Measurements from ENCODE around the gene LCN10. TPM values are rescaled to one million over a fixed set of nuclear protein-coding genes. Genes with fewer than 3 reads are reported as not detected.
"Not testable (repeated sequence)": the region's sequence is repeated elsewhere in the genome, so short reads cannot be mapped to it uniquely, and the experiment has no call there.

Gene LCN10
- total and polyA plus RNA-seq, 3 experiments from 2014 or later: 0.22 to 1.2 (median 1.1) TPM

DNA sequence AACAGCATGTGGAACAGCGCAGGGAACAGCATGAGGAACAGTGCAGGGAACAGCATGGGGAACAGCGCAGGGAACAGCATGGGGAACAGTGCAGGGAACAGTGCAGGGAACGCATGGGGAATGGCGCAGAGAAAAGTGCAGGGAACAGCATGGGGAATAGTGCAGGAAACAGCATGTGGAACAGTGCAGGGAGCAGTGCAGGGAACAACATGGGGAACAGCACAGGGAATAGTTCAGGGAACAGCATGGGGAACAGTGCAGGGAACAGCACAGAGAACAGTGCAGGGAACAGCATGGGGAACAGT, 13.3 kb upstream of the LCN10 start:
- DNase-seq: no peak
- Mint-ChIP-seq H3K27me3 (peaks cover 10 to 27% of the 10 kb centered on the region in 2 donors), H3K4me3 (no peak overlapping the region), H3K27ac (no peak overlapping the region), H3K9me3 (peaks cover 14 to 22% (median 18%) of the 10 kb centered on the region in 5 donors), H3K4me1 (no peaks in the 10 kb centered on the region), H3K36me3 (peaks cover 0 to 12% (median 0%) of the 10 kb centered on the region in 3 donors)
- ChIA-PET CTCF (no interaction called here), POLR2A (no interaction called here)
- Histone ChIP-seq H3K27ac (ENCODE audit: low read depth, low read length) (no peak overlapping the region), H3K27me3 (ENCODE audit: insufficient read depth, low read length, poor library complexity, severe bottlenecking) (no peaks in the 10 kb centered on the region), H3K9me3 (ENCODE audit: low read length) (peaks cover 9% of the 10 kb centered on the region), H3K4me1 (ENCODE audit: insufficient read depth, low read length) (no peaks in the 10 kb centered on the region), H3K4me3 (ENCODE audit: low read length) (no peak overlapping the region), H3K36me3 (ENCODE audit: insufficient read depth, low read length) (no peaks in the 10 kb centered on the region)

DNA sequence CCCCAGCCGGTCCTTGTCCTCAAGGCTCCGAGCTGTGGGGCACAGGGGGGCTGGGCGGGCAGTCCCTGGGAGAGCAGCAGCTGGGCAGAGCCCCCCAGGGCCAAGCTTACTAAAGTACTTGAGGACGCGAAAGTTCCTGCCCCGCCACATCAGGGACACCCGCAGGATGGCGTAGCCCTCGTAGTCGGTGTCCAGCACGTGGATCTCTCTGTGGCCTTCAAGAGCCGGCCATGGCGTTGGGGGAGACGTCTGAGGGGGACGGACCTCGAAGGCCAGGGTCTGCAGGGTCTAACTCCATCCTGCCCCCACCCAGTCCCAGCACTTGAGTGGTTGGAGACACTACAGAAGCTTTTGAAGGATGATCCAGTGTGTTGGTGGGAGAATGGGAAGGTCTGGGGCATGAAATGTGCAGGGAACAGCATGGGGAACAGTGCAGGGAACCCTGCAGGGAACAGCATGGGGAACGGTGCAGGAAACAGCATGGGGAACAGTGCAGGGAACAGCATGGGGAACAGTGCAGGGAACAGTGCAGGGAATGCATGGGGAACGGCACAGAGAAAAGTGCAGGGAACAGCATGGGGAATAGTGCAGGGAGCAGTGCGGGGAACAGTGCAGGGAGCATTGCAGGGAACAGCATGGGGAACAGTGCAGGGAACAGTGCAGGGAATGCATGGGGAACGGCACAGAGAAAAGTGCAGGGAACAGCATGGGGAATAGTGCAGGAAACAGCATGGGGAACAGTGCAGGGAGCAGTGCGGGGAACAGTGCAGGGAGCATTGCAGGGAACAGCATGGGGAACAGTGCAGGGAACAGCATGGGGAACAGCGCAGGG, 12.8 kb upstream of the LCN10 start:
- Mint-ChIP-seq H3K9me3 (peaks cover 15 to 22% (median 18%) of the 10 kb centered on the region in 5 donors), H3K27me3 (peaks cover 6 to 22% of the 10 kb centered on the region in 2 donors), H3K36me3 (peaks cover 0 to 12% (median 0%) of the 10 kb centered on the region in 3 donors)
- H3K4me1 Mint-ChIP-seq; H3K9me3 ChIP-seq (ENCODE audit: low read length); H3K4me1 ChIP-seq (ENCODE audit: insufficient read depth, low read length); H3K4me3 ChIP-seq (ENCODE audit: low read length); DNase-seq; H3K4me3 Mint-ChIP-seq; H3K36me3 ChIP-seq (ENCODE audit: insufficient read depth, low read length); H3K27me3 ChIP-seq (ENCODE audit: insufficient read depth, low read length, poor library complexity, severe bottlenecking); CTCF ChIA-PET; POLR2A ChIA-PET; H3K27ac Mint-ChIP-seq; H3K27ac ChIP-seq (ENCODE audit: low read depth, low read length): not testable (repeated sequence)

DNA sequence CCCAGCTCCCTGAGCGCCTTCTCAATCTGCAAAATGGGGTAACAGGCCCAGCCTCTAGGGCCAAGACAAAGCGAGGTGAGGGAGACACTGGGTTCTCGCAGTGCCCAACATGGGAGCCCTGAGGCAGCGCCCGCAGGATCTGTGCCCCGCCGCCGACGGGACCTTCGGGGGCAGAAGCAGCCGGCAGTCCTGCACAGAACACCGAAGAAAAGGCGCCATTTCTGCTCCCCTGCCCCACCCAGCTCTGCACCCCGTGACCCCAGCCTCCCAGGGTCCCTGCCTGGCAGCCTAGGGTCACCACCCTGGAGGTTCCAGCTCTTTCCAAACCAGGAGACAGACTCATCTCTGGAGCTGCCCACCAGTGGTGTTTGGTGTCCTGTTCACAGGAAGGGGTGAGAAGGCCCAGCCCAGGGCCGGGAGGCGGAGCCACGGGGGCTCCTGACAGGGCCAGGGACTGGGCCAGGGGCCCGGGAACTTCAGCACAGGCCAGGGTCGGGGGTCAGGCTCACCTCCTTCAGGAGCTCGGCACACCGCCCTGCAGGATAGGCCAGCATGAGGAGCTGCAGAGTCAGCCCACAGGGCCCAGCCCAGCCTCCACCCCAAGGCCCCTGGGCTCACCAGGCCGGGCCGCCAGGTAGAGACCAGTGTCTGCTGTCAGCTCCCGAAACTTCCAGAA, 12.0 kb upstream of the LCN10 start:
- H3K27me3 Mint-ChIP-seq: peaks cover 6 to 18% of the 10 kb centered on the region in 2 donors
- H3K4me1 ChIP-seq (ENCODE audit: insufficient read depth, low read length): no peaks in the 10 kb centered on the region
- no peak overlapping the region for H3K4me3 ChIP-seq (ENCODE audit: low read length)
- no peak overlapping the region for H3K27ac ChIP-seq (ENCODE audit: low read depth, low read length)
- no peak overlapping the region for H3K4me3 Mint-ChIP-seq
- no peaks in the 10 kb centered on the region for H3K36me3 ChIP-seq (ENCODE audit: insufficient read depth, low read length)
- ChIA-PET POLR2A (no interaction called here), CTCF (no interaction called here)
- peaks cover 15 to 22% (median 19%) of the 10 kb centered on the region in 5 donors for H3K9me3 Mint-ChIP-seq
- peaks cover 0 to 12% (median 0%) of the 10 kb centered on the region in 3 donors for H3K36me3 Mint-ChIP-seq
- H3K27ac Mint-ChIP-seq: no peak overlapping the region
- H3K27me3 ChIP-seq (ENCODE audit: insufficient read depth, low read length, poor library complexity, severe bottlenecking): no peaks in the 10 kb centered on the region
- DNase-seq: no peak
- H3K9me3 ChIP-seq (ENCODE audit: low read length): peaks cover 9% of the 10 kb centered on the region
- H3K4me1 Mint-ChIP-seq: no peaks in the 10 kb centered on the region

DNA sequence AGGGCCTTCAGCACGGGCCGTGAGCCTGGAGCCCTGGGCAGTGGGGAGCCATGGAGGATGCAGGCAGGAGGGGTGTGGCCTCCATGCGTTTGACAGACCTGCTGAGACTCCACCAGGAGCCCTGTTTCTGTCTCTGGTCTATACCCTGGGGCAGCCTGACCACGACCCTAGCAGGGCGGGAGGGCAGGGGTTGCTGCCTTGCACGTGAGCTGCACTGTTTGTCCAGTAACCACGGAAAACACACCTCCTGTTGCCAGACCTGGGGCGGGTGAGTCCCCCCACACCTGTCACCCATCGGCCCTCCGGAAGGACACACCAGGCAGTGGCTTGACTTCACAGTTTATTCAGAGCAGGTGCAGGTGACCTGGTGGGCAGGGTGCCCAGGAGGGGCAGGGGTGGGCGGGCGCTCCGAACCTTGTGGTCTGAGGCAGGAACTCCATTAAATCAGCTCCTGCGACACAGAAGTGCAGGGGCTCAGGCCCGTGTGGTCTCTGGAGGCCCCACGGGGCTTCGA, 11.4 kb upstream of the LCN10 start:
- Histone ChIP-seq H3K9me3 (ENCODE audit: low read length) (peaks cover 9% of the 10 kb centered on the region), H3K27ac (ENCODE audit: low read depth, low read length) (no peak overlapping the region), H3K4me3 (ENCODE audit: low read length) (no peak overlapping the region), H3K27me3 (ENCODE audit: insufficient read depth, low read length, poor library complexity, severe bottlenecking) (no peaks in the 10 kb centered on the region), H3K36me3 (ENCODE audit: insufficient read depth, low read length) (no peaks in the 10 kb centered on the region), H3K4me1 (ENCODE audit: insufficient read depth, low read length) (no peaks in the 10 kb centered on the region)
- DNase-seq: no peak
- H3K27ac Mint-ChIP-seq: no peak overlapping the region
- peaks cover 0 to 12% (median 0%) of the 10 kb centered on the region in 3 donors for H3K36me3 Mint-ChIP-seq
- peaks cover 15 to 22% (median 19%) of the 10 kb centered on the region in 5 donors for H3K9me3 Mint-ChIP-seq
- no peak overlapping the region for H3K4me3 Mint-ChIP-seq
- ChIA-PET POLR2A (no interaction called here), CTCF (no interaction called here)
- peaks cover 5 to 14% of the 10 kb centered on the region in 2 donors for H3K27me3 Mint-ChIP-seq
- no peaks in the 10 kb centered on the region for H3K4me1 Mint-ChIP-seq

DNA sequence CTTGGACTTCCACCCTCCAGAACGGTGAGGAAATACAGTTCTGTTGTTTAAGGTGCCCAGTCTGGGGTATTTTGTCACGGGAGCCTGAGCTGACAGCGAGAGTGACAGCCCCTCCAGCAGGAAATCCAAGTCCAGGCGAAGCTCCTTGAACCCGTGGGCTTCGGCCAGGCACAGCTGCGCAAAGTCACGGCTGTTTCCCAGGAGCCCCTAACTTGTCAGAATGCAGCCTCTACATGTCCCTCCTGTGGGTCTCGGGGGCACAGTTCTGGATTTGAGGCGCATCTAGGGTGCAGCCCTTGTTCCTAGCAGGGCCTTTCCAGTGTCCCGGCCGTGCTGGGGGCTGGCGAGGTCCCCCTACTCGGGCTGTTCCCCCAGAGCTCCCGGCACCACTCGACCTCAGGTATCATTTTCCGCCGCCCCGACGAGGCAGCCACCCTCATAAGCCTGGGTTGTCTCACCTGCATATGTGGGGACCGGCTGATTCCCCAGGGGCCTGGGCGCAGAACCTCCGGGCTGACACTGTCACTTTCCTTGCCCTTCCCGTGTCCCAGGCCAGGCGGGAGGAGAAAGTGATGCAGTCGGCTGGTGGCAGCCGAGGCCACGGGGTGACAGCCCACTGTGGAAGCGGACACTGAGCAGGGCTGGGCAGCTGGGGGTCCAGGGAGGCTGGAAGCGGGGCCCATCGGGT, 10.8 kb upstream of the LCN10 start:
- Mint-ChIP-seq H3K27me3 (peaks cover 5 to 14% of the 10 kb centered on the region in 2 donors), H3K27ac (no peak overlapping the region), H3K36me3 (peaks cover 0 to 12% (median 0%) of the 10 kb centered on the region in 3 donors), H3K4me3 (no peak overlapping the region), H3K9me3 (peaks cover 15 to 22% (median 19%) of the 10 kb centered on the region in 5 donors), H3K4me1 (no peaks in the 10 kb centered on the region)
- no peak for DNase-seq
- peaks cover 9% of the 10 kb centered on the region for H3K9me3 ChIP-seq (ENCODE audit: low read length)
- H3K27ac ChIP-seq (ENCODE audit: low read depth, low read length): no peak overlapping the region
- no peaks in the 10 kb centered on the region for H3K36me3 ChIP-seq (ENCODE audit: insufficient read depth, low read length)
- no peak overlapping the region for H3K4me3 ChIP-seq (ENCODE audit: low read length)
- ChIA-PET POLR2A (no interaction called here), CTCF (no interaction called here)
- H3K27me3 ChIP-seq (ENCODE audit: insufficient read depth, low read length, poor library complexity, severe bottlenecking): no peaks in the 10 kb centered on the region
- no peaks in the 10 kb centered on the region for H3K4me1 ChIP-seq (ENCODE audit: insufficient read depth, low read length)

DNA sequence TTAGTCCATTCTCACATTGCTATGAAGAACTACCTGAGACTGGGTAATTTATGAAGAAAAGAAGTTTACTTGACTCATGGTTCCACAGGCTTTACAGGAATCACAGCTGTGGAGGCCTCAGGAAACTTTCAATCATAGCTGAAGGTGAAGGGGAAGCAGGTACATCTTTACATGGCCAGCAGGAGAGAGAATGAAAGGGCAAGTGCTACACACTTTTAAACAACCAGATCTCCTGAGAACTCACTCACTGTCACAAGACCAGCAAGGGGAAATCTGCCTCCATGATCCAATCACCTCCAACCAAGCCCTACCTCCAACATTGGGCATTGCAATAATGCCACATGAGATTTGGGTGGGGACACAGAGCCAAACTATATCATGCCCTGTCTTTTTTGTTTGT, 9.1 kb upstream of the LCN10 start:
- Histone ChIP-seq H3K36me3 (ENCODE audit: insufficient read depth, low read length) (no peaks in the 10 kb centered on the region), H3K4me3 (ENCODE audit: low read length) (no peak overlapping the region), H3K27ac (ENCODE audit: low read depth, low read length) (no peak overlapping the region), H3K4me1 (ENCODE audit: insufficient read depth, low read length) (no peaks in the 10 kb centered on the region), H3K27me3 (ENCODE audit: insufficient read depth, low read length, poor library complexity, severe bottlenecking) (no peaks in the 10 kb centered on the region), H3K9me3 (ENCODE audit: low read length) (peaks cover 9% of the 10 kb centered on the region)
- Mint-ChIP-seq H3K4me1 (no peaks in the 10 kb centered on the region), H3K4me3 (no peak overlapping the region), H3K36me3 (peaks cover 0 to 12% (median 0%) of the 10 kb centered on the region in 3 donors), H3K27ac (no peak overlapping the region), H3K27me3 (peaks cover 8 to 19% of the 10 kb centered on the region in 2 donors), H3K9me3 (peaks cover 15 to 22% (median 19%) of the 10 kb centered on the region in 5 donors)
- ChIA-PET CTCF (interaction anchor here (1.2 kb wide), 1 partner anchor 15 kb away, joined by 3 read pairs; no protein-coding TSS in a partner anchor), POLR2A (no interaction called here)
- DNase-seq: no peak

DNA sequence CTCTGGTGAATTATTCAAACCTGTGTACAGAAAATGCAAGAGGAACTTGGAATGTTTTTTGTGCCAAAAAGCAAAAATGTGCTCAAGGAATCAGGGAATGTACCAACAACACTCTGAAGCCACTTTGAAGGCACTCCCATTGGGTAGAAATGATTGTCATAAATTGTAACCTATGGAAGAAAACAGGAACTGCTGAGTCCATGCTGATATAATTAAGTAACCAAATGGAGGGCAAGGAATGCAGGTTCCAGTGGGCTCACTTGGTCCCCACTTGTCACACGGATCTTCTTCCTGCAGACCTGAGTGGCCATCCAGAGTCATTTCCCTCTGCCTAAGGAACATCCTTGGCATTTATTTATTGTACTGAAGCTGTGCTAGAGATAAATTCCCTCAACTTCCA, 8.5 kb upstream of the LCN10 start:
- no peaks in the 10 kb centered on the region for H3K36me3 ChIP-seq (ENCODE audit: insufficient read depth, low read length)
- POLR2A ChIA-PET: no interaction called here
- H3K27ac Mint-ChIP-seq: no peak overlapping the region
- H3K9me3 Mint-ChIP-seq: peaks cover 15 to 21% (median 19%) of the 10 kb centered on the region in 5 donors
- no peaks in the 10 kb centered on the region for H3K4me1 ChIP-seq (ENCODE audit: insufficient read depth, low read length)
- no peak overlapping the region for H3K4me3 Mint-ChIP-seq
- CTCF ChIA-PET: interaction anchor here (1.2 kb wide), 1 partner anchor 15 kb away, joined by 3 read pairs; no protein-coding TSS in a partner anchor
- H3K27me3 ChIP-seq (ENCODE audit: insufficient read depth, low read length, poor library complexity, severe bottlenecking): no peaks in the 10 kb centered on the region
- H3K27ac ChIP-seq (ENCODE audit: low read depth, low read length): no peak overlapping the region
- no peaks in the 10 kb centered on the region for H3K4me1 Mint-ChIP-seq
- H3K27me3 Mint-ChIP-seq: peaks cover 8 to 18% of the 10 kb centered on the region in 2 donors
- H3K9me3 ChIP-seq (ENCODE audit: low read length): peaks cover 9% of the 10 kb centered on the region
- DNase-seq: no peak
- H3K4me3 ChIP-seq (ENCODE audit: low read length): no peak overlapping the region
- H3K36me3 Mint-ChIP-seq: peaks cover 0 to 12% (median 0%) of the 10 kb centered on the region in 3 donors

DNA sequence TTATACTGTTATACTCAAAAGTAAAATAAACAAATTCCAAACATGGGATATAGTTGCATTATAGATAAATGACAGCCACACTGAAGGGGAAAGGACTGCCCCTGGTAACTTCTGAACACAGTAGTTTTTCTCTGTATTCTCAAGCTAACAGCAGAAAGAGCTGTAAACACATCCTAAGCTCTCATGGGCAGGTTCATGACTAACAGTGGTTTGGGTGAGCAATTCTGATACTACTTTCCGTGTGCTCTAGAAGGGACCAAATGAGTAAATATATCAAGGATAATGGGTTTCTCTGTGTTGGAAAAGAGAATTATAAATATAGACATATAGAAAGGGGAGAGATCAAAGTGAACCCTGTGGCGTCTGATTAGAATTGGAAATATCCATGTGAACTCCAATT, 7.8 kb upstream of the LCN10 start:
- no peaks in the 10 kb centered on the region for H3K27me3 ChIP-seq (ENCODE audit: insufficient read depth, low read length, poor library complexity, severe bottlenecking)
- H3K9me3 ChIP-seq (ENCODE audit: low read length): peaks cover 9% of the 10 kb centered on the region
- Mint-ChIP-seq H3K9me3 (peaks cover 15 to 21% (median 16%) of the 10 kb centered on the region in 5 donors), H3K27ac (peak overlapping the region in 1 of 8 donors; percentile 54), H3K36me3 (peaks cover 0 to 12% (median 0%) of the 10 kb centered on the region in 3 donors), H3K4me3 (no peak overlapping the region), H3K4me1 (no peaks in the 10 kb centered on the region), H3K27me3 (peaks cover 8 to 12% of the 10 kb centered on the region in 2 donors)
- no peaks in the 10 kb centered on the region for H3K4me1 ChIP-seq (ENCODE audit: insufficient read depth, low read length)
- H3K36me3 ChIP-seq (ENCODE audit: insufficient read depth, low read length): no peaks in the 10 kb centered on the region
- no peak overlapping the region for H3K4me3 ChIP-seq (ENCODE audit: low read length)
- POLR2A ChIA-PET: no interaction called here
- no peak overlapping the region for H3K27ac ChIP-seq (ENCODE audit: low read depth, low read length)
- CTCF ChIA-PET: no interaction called here
- no peak for DNase-seq
